Erythroblast (primary cell): ENCODE data around the gene SMARCC2.

Experiments
- GATA1 ChIP-seq: IDR thresholded peaks from 2 replicates; pipeline ENCODE4 v1.6.1; 2011; ENCODE audit warnings: low read depth, mild to moderate bottlenecking, control low read depth, low read length, moderate library complexity
- POLR2A ChIP-seq: IDR thresholded peaks from 2 replicates; pipeline ENCODE4 v1.6.1; 2011; ENCODE audit warnings: mild to moderate bottlenecking, low read length

DNA sequence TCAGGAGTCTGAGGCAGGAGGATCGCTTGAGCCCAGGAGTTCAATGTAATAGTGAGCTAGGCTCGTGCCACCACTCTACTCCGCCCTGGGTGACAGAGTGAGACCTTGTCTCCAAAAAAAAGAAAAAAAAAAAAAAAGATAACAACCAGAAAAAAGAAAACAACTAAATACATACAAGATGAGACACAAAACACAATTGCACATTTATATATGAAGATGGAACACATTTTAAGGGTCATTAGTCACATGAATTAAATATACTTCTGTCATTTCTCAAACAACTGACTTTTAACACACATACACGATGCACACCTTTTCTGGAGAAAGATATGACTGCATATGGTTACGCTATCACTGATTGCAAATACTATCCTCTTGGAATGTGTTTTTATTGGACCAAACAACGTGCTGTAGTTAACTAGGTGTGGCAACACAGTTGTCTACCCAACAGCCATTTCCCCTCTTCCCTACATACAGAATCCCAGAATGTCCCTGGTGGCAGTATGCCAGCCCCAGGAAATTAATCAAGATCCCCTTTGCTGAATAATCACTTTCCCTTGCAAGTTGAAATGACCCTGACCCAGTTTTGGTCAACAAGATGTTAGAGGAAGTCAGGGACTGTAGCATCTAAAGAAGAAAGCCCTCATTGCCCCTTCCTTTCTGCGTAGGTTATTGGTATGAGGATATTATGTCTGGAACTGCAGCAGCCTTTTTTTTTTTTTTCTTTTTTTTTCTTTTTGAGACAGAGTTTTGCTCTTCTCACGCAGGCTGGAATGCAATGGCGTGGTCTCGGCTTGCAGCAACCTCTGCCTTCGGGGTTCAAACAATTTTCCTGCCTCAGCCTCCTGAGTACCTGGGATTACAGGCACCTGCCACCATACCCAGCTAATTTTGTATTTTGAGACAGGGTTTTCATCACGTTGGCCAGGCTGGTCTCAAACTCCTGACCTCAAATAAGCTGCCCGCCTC lies 42.5 kb downstream of the SMARCC2 start:
- TF ChIP-seq POLR2A = no peak
- no peak for TF ChIP-seq GATA1
